Left cardiac atrium (tissue), 4 donors: ENCODE measurements around the gene NDFIP1. TPM values are rescaled to one million over a fixed set of nuclear protein-coding genes. Genes with fewer than 3 reads are reported as not detected.

Source experiments
- ATAC-seq, 2 donors: fragments of 200-7000 bp; cut with Tn5 transposase; one replicate each; pipeline ENCODE4 v1.9.1; 2020; ENCODE audit warnings: mild to moderate bottlenecking in 2 of 2, moderate library complexity in 2 of 2
- DNase-seq: peaks from one replicate; pipeline ENCODE4 v3.0.0-alpha.2; 2020
- intact Hi-C, 2 donors: fragments of 100-400 bp; cut with DNase I; formaldehyde crosslinking; loops; one replicate each; pipeline versions ENCODE4 v1.14.1 to v1.15.1; 2022 to 2023
- total RNA-seq, 2 donors: library from RNA; stranded (reverse); fragmentation: NEBNext Ultra II Directional; extraction: Animal tissue kit (Norgen Biotek cat#: 25700); gene quantifications; one replicate each; pipeline ENCODE4 v1.2.1, GENCODE V29; 2021
- donor health status: DM: no; HTN: yes; CAD: no.
- donor health status: DM: no; HTN: yes; CAD: no; lungs with severe emphysema.
- donor health status: DM: yes; HTN: yes; CAD: no.
- donor health status: Dilated cardiomyopathy.

NDFIP1 gene
- total RNA-seq, 2 donors from 2014 or later: 54.9 to 63.6 TPM

DNA sequence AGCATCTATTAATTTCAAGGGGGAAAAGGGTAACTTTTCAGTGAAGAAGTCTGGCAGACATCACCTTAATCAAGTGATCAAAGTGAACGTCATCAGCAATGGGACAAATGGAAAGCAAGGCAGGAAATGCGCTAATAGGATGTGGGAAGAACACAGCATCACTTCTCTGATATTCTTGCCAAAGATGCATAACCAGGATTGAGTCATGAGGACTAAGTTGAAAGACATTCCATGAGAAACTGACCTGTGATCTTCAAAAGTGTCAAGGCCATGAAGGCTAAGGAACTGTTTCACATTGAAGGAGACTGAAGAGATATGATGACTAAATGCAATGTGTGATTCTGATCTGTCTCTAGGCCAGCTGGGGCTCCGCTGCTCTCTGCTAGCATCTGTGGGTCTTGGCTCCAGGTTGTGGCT, 92.9 kb downstream of the NDFIP1 start:
- no peak for DNase-seq
- ATAC-seq: no peak
- intact Hi-C loops: no loop called here

DNA sequence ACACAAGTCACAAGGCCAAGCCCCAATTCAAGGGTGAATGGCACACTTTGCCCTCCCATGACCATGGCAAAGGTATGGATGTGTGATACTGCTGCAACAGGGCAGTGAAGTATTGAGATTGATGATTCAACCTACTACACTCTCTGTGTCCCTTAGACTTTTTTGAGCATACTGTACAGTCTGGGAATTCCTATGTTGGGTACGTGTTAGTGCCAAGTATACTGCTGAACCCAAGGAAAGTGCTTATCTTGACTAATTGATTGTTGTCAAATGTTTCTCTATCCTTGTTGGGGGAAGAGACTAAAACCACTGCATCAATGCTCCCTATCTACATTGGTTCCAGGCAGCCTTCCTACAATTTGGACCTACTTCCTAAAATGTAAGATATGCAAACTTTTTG, 93.7 kb downstream of the NDFIP1 start:
- DNase-seq (no peak), ATAC-seq (no peak)
- intact Hi-C loops: no loop called here

Other genes with a start within 250 kb of the NDFIP1 start
- 10 to 100 TPM; 20.7 to 36.0 TPM for gene PCDH1, start 230.4 kb upstream of the NDFIP1 start, total RNA-seq
- gene DELE1, start 184.9 kb upstream of the NDFIP1 start, total RNA-seq: 10 to 100 TPM; 79.9 to 85.5 TPM
- 1 to 10 TPM; 5.4 to 10.0 TPM for gene PCDH12, start 150.6 kb upstream of the NDFIP1 start, total RNA-seq
- 10 to 100 TPM; 71.8 to 87.4 TPM for gene RNF14, start 139.7 kb upstream of the NDFIP1 start, total RNA-seq
- 10 to 100 TPM; 17.3 to 25.7 TPM for gene GNPDA1, start 95.8 kb upstream of the NDFIP1 start, total RNA-seq
- 10 to 100 TPM; 13.3 to 30.6 TPM for gene SPRY4, start 216.2 kb downstream of the NDFIP1 start, total RNA-seq